ENCODE results near the gene CBLB.
"Not testable (repeated sequence)": the region's sequence is repeated elsewhere in the genome, so short reads cannot be mapped to it uniquely, and the experiment has no call there.

Gene CBLB

DNA sequence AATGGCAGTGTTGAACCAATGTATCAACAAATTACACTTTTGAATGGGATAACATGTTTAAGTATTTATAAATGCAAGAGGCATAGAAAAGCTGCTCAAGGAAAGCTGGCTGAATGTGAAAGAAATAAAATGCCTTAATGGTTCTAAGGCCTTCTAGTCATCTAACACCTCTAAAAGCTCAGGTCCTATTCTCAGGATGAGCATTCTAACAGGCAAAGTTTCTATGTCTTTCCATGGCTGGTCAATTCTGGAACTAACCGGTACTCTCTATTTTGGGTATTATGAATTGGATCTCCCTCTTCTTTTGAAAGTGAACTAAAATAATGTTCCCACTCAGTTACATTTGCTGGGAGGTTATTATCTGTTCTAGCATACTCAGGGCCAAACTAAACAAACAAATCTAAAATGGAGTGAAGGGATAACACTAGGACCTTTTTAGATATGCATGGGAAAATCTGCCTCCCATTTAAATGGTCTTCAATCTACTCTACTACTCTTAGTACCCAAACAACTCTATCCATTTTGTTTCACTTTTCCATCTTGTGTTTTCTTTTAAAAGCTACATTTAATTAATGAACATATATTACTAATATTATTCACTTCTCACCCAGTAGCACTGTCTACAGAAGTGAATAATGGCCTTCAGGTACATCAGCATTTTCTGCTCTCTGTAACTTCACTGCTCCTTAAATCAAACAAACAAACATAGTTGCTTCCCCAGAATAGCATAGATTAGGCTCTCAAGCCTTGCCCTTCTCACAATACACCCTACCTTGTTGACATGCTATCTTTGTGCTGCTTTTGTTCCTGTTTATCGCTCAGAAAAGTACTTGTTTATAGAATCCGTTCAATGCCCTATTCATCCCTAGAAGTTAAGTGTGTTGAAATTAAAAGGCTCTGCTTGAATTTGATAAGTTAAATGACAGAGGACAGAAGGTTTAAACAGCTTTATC lies 46.4 kb downstream of the CBLB start:
- Histone ChIP-seq H3K4me3 (ENCODE audit: low read length) (no peak overlapping the region), H3K27ac (ENCODE audit: low read length) (no peak overlapping the region)

GRCh38 chr3:105821433-105821832 lies 47.4 kb downstream of the CBLB start:
- no peak overlapping the region for H3K27ac ChIP-seq (ENCODE audit: low read length)

More for the DNA sequence above, 46.4 kb downstream of the CBLB start:
- no CpG with 5 or more reads among the region's 3 CpGs for WGBS (ENCODE audit: insufficient coverage, insufficient read length)
- no peaks in the 10 kb centered on the region for H3K27me3 ChIP-seq (ENCODE audit: control insufficient read depth, insufficient read depth, low read length)
- H3K36me3 ChIP-seq (ENCODE audit: control insufficient read depth, insufficient read depth, low read length) = no peaks in the 10 kb centered on the region
- H3K9me3 ChIP-seq (ENCODE audit: control insufficient read depth, insufficient read depth, low read length) = no peaks in the 10 kb centered on the region
- no peaks in the 10 kb centered on the region for H3K4me1 ChIP-seq (ENCODE audit: control insufficient read depth, insufficient read depth, low read length)
- DNase-seq (ENCODE audit: low read depth, low spot score) = no peak

GRCh38 chr3:105816833-105817232 lies 52.0 kb downstream of the CBLB start:
- Histone ChIP-seq H3K4me1 (ENCODE audit: control insufficient read depth, insufficient read depth, low read length) (no peaks in the 10 kb centered on the region), H3K36me3 (ENCODE audit: control insufficient read depth, insufficient read depth, low read length) (no peaks in the 10 kb centered on the region), H3K4me3 (ENCODE audit: low read length) (no peak overlapping the region), H3K9me3 (ENCODE audit: control insufficient read depth, insufficient read depth, low read length) (no peaks in the 10 kb centered on the region), H3K27me3 (ENCODE audit: control insufficient read depth, insufficient read depth, low read length) (no peaks in the 10 kb centered on the region), H3K27ac (ENCODE audit: low read length) (no peak overlapping the region)
- no CpG with 5 or more reads among the region's 2 CpGs for WGBS (ENCODE audit: insufficient coverage, insufficient read length)
- no peak for DNase-seq (ENCODE audit: low read depth, low spot score)

More at GRCh38 chr3:105821433-105821832, 47.4 kb downstream of the CBLB start:
- no CpG with 5 or more reads among the region's 2 CpGs for WGBS (ENCODE audit: insufficient coverage, insufficient read length)
- Histone ChIP-seq H3K36me3 (ENCODE audit: control insufficient read depth, insufficient read depth, low read length) (no peaks in the 10 kb centered on the region), H3K4me1 (ENCODE audit: control insufficient read depth, insufficient read depth, low read length) (no peaks in the 10 kb centered on the region), H3K9me3 (ENCODE audit: control insufficient read depth, insufficient read depth, low read length) (no peaks in the 10 kb centered on the region), H3K27me3 (ENCODE audit: control insufficient read depth, insufficient read depth, low read length) (no peaks in the 10 kb centered on the region), H3K4me3 (ENCODE audit: low read length) (no peak overlapping the region)
- no peak for DNase-seq (ENCODE audit: low read depth, low spot score)

DNA sequence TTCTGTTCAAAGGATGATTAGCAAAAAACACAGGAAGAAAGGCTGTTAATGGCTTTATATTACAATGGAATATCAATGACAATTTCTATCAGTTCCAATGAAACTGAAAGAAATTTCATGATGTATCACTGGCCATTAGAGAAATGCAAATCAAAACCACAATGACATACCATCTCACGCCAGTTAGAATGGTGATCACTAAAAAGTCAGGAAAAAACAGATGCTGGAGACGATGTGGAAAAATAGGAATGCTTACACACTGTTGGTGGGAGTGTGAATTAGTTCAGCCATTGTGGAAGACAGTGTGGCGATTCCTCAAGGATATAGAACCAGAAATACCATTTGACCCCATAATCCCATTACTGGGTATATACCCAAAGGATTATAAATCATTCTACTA lies 53.5 kb downstream of the CBLB start:
- WGBS (ENCODE audit: insufficient coverage, insufficient read length) = no CpG with 5 or more reads among the region's 3 CpGs
- not testable (repeated sequence) for H3K9me3 ChIP-seq (ENCODE audit: control insufficient read depth, insufficient read depth, low read length)

GRCh38 chr3:105813710-105814109 lies 55.1 kb downstream of the CBLB start:
- H3K9me3 ChIP-seq (ENCODE audit: control insufficient read depth, insufficient read depth, low read length) = no peaks in the 10 kb centered on the region
- H3K27me3 ChIP-seq (ENCODE audit: control insufficient read depth, insufficient read depth, low read length) = no peaks in the 10 kb centered on the region
- no peak overlapping the region for H3K4me3 ChIP-seq (ENCODE audit: low read length)
- no peaks in the 10 kb centered on the region for H3K36me3 ChIP-seq (ENCODE audit: control insufficient read depth, insufficient read depth, low read length)
- no peaks in the 10 kb centered on the region for H3K4me1 ChIP-seq (ENCODE audit: control insufficient read depth, insufficient read depth, low read length)
- no CpG with 5 or more reads among the region's 1 CpG for WGBS (ENCODE audit: insufficient coverage, insufficient read length)
- no peak overlapping the region for H3K27ac ChIP-seq (ENCODE audit: low read length)
- DNase-seq (ENCODE audit: low read depth, low spot score) = no peak

More for the DNA sequence above, 53.5 kb downstream of the CBLB start:
- H3K4me3 ChIP-seq (ENCODE audit: low read length); H3K27ac ChIP-seq (ENCODE audit: low read length); DNase-seq (ENCODE audit: low read depth, low spot score); H3K4me1 ChIP-seq (ENCODE audit: control insufficient read depth, insufficient read depth, low read length); H3K27me3 ChIP-seq (ENCODE audit: control insufficient read depth, insufficient read depth, low read length); H3K36me3 ChIP-seq (ENCODE audit: control insufficient read depth, insufficient read depth, low read length): not testable (repeated sequence)

- no peaks in the 10 kb centered on the region for H3K36me3 ChIP-seq (ENCODE audit: control insufficient read depth, insufficient read depth, low read length)
- no peaks in the 10 kb centered on the region for H3K4me1 ChIP-seq (ENCODE audit: control insufficient read depth, insufficient read depth, low read length)
- H3K9me3 ChIP-seq (ENCODE audit: control insufficient read depth, insufficient read depth, low read length) = no peaks in the 10 kb centered on the region
- WGBS (ENCODE audit: insufficient coverage, insufficient read length) = no CpG with 5 or more reads among the region's 1 CpG
- DNase-seq (ENCODE audit: low read depth, low spot score) = no peak
- no peak overlapping the region for H3K4me3 ChIP-seq (ENCODE audit: low read length)
- no peak overlapping the region for H3K27ac ChIP-seq (ENCODE audit: low read length)
- no peaks in the 10 kb centered on the region for H3K27me3 ChIP-seq (ENCODE audit: control insufficient read depth, insufficient read depth, low read length)
Measured at GRCh38 chr3:105812194-105812586, 56.6 kb downstream of the CBLB start.

GRCh38 chr3:105811518-105812193 lies 57.2 kb downstream of the CBLB start:
- Histone ChIP-seq H3K36me3 (ENCODE audit: control insufficient read depth, insufficient read depth, low read length) (no peaks in the 10 kb centered on the region), H3K4me1 (ENCODE audit: control insufficient read depth, insufficient read depth, low read length) (no peaks in the 10 kb centered on the region), H3K27ac (ENCODE audit: low read length) (no peak overlapping the region), H3K9me3 (ENCODE audit: control insufficient read depth, insufficient read depth, low read length) (no peaks in the 10 kb centered on the region), H3K27me3 (ENCODE audit: control insufficient read depth, insufficient read depth, low read length) (no peaks in the 10 kb centered on the region), H3K4me3 (ENCODE audit: low read length) (no peak overlapping the region)
- DNase-seq (ENCODE audit: low read depth, low spot score) = no peak
- no CpG with 5 or more reads among the region's 10 CpGs for WGBS (ENCODE audit: insufficient coverage, insufficient read length)

DNA sequence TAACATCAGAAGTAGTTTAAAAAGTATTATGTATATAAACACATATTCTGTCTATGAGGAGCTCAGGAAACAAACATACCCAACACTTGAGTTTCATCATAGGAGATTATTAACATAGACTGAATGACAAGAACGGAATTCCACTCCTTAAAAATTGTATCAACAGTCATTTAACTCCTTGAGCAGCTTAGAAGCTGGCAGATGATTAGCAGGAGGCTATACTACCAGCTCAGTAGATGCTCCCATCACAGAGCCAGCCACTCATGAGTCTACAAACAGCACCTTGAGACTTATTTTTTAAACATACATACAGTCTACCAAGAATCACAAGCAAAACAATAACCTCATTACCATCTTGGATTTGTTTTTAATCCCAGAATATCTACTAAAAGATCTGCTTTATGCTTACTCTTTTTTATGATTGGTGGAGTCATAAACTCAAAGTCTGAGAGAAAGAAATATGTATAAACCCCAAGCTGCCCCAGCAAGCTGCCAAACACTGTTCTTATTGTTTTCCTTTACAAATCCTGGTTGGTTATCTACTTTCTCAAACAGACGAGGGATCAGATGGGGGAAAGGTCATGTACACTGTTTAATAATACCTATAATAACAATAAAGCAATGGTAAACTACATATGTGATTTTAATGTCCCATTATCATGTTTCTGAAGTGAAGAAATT lies 59.5 kb downstream of the CBLB start:
- no peaks in the 10 kb centered on the region for H3K36me3 ChIP-seq (ENCODE audit: control insufficient read depth, insufficient read depth, low read length)
- no peaks in the 10 kb centered on the region for H3K9me3 ChIP-seq (ENCODE audit: control insufficient read depth, insufficient read depth, low read length)
- H3K27ac ChIP-seq (ENCODE audit: low read length) = no peak overlapping the region
- H3K4me3 ChIP-seq (ENCODE audit: low read length) = no peak overlapping the region
- no CpG with 5 or more reads among the region's 2 CpGs for WGBS (ENCODE audit: insufficient coverage, insufficient read length)
- H3K27me3 ChIP-seq (ENCODE audit: control insufficient read depth, insufficient read depth, low read length) = no peaks in the 10 kb centered on the region
- H3K4me1 ChIP-seq (ENCODE audit: control insufficient read depth, insufficient read depth, low read length) = no peaks in the 10 kb centered on the region; the same call in 1 of the 2 replicates
- DNase-seq (ENCODE audit: low read depth, low spot score) = no peak

GRCh38 chr3:105807701-105808100 lies 61.1 kb downstream of the CBLB start:
- WGBS (ENCODE audit: insufficient coverage, insufficient read length) = no CpG with 5 or more reads among the region's 3 CpGs

GRCh38 chr3:105807146-105807545 lies 61.7 kb downstream of the CBLB start:
- no peaks in the 10 kb centered on the region for H3K9me3 ChIP-seq (ENCODE audit: control insufficient read depth, insufficient read depth, low read length)
- H3K4me1 ChIP-seq (ENCODE audit: control insufficient read depth, insufficient read depth, low read length) = peaks cover under 1% of the 10 kb centered on the region; the same call in 1 of the 2 replicates
- no CpG with 5 or more reads among the region's 4 CpGs for WGBS (ENCODE audit: insufficient coverage, insufficient read length)
- no peak overlapping the region for H3K27ac ChIP-seq (ENCODE audit: low read length)
- no peaks in the 10 kb centered on the region for H3K36me3 ChIP-seq (ENCODE audit: control insufficient read depth, insufficient read depth, low read length)
- no peak for DNase-seq (ENCODE audit: low read depth, low spot score)
- no peak overlapping the region for H3K4me3 ChIP-seq (ENCODE audit: low read length)
- no peaks in the 10 kb centered on the region for H3K27me3 ChIP-seq (ENCODE audit: control insufficient read depth, insufficient read depth, low read length)

More at GRCh38 chr3:105807701-105808100, 61.1 kb downstream of the CBLB start:
- DNase-seq (ENCODE audit: low read depth, low spot score) = no peak
- H3K27me3 ChIP-seq (ENCODE audit: control insufficient read depth, insufficient read depth, low read length) = no peaks in the 10 kb centered on the region
- no peaks in the 10 kb centered on the region for H3K36me3 ChIP-seq (ENCODE audit: control insufficient read depth, insufficient read depth, low read length)
- no peaks in the 10 kb centered on the region for H3K9me3 ChIP-seq (ENCODE audit: control insufficient read depth, insufficient read depth, low read length)
- no peaks in the 10 kb centered on the region; the same call in 1 of the 2 replicates for H3K4me1 ChIP-seq (ENCODE audit: control insufficient read depth, insufficient read depth, low read length)
- H3K27ac ChIP-seq (ENCODE audit: low read length) = no peak overlapping the region
- no peak overlapping the region for H3K4me3 ChIP-seq (ENCODE audit: low read length)
